ENCODE measurements around the gene CFAP299. TPM values are rescaled to one million over a fixed set of nuclear protein-coding genes. Genes with fewer than 3 reads are reported as not detected.
"Not testable (repeated sequence)": the region's sequence is repeated elsewhere in the genome, so short reads cannot be mapped to it uniquely, and the experiment has no call there.

CFAP299 gene
- total and polyA plus RNA-seq, 2 of the 13 experiments (the other 11 are each of a cell fraction or from before 2014, with no cell fraction given) = not detected

GRCh38 chr4:80438016-80438415 is 102.5 kb downstream of the CFAP299 start:
- in situ Hi-C loops (cut with HindIII; ENCODE audit: extremely low pct_ligation_motif_present, low pct_unique_long_range_greater_than_20kb) (no loop called here), intact Hi-C loops (cut with micrococcal nuclease; ENCODE audit: unreplicated experiment) (no loop called here)
- H3K79me2 ChIP-seq (ENCODE audit: insufficient read depth, low read length) = no peaks in the 10 kb centered on the region
- H3K4me3 ChIP-seq (replicated peaks in 1 of 3; ENCODE audit: insufficient read depth in 1 of 3, low read depth in 2 of 3, low read length in 3 of 3) = no peak overlapping the region
- no peaks in the 10 kb centered on the region for H3K36me3 ChIP-seq (replicated peaks in 1 of 2; ENCODE audit: control insufficient read depth in 1 of 2, insufficient read depth in 2 of 2, low read length in 2 of 2)
- no peak for DNase-seq (ENCODE audit: low spot score)
- TF ChIP-seq NCOA5 (CRISPR knock-in tag; IDR thresholded peaks at IDR 0.05) (no peak), HOXA5 (CRISPR knock-in tag; IDR thresholded peaks at IDR 0.05) (no peak), KMT2B (CRISPR knock-in tag; IDR thresholded peaks at IDR 0.05) (no peak), ZNF414 (CRISPR knock-in tag; IDR thresholded peaks at IDR 0.05) (no peak), ZNF740 (CRISPR knock-in tag; IDR thresholded peaks at IDR 0.05) (no peak), KDM6A (CRISPR knock-in tag; IDR thresholded peaks at IDR 0.05; ENCODE audit: low read depth) (no peak), ZBTB42 (CRISPR knock-in tag; IDR thresholded peaks at IDR 0.05) (no peak), E2F1 (CRISPR knock-in tag; IDR thresholded peaks at IDR 0.05) (no peak), KLF15 (CRISPR knock-in tag; IDR thresholded peaks at IDR 0.05; ENCODE audit: borderline replicate concordance) (no peak)
- H3K4me1 ChIP-seq (ENCODE audit: insufficient read depth, low read length) = no peaks in the 10 kb centered on the region
- no peak overlapping the region for H3K9ac ChIP-seq (ENCODE audit: insufficient read depth, low read depth, low read length)
- FAIRE-seq = no peak
- no peaks in the 10 kb centered on the region for H3K27me3 ChIP-seq (ENCODE audit: control insufficient read depth in 1 of 2, insufficient read depth in 2 of 2, low read length in 2 of 2)
- H4K20me1 ChIP-seq (ENCODE audit: insufficient read depth, low read length) = no peaks in the 10 kb centered on the region
- H2AFZ ChIP-seq (ENCODE audit: low read length) = no peak overlapping the region
- no peak overlapping the region for H3K27ac ChIP-seq (ENCODE audit: extremely low read length, insufficient read depth, low read length)
- no peak overlapping the region for H3K4me2 ChIP-seq (ENCODE audit: low read depth, low read length)
- BruUV-seq (replicated peaks) = no TSS peak
- POLR2A ChIA-PET = no interaction called here
- 0% methylated on average over 1 of the region's 1 CpG for WGBS (ENCODE audit: low lambda C conversion rate)
- CTCF ChIA-PET (ENCODE audit: low intra/inter-chr PET ratio, low total read pairs) = no interaction called here
- H3K9me3 ChIP-seq (ENCODE audit: low read length) = no peaks in the 10 kb centered on the region
- no peak for ATAC-seq

DNA sequence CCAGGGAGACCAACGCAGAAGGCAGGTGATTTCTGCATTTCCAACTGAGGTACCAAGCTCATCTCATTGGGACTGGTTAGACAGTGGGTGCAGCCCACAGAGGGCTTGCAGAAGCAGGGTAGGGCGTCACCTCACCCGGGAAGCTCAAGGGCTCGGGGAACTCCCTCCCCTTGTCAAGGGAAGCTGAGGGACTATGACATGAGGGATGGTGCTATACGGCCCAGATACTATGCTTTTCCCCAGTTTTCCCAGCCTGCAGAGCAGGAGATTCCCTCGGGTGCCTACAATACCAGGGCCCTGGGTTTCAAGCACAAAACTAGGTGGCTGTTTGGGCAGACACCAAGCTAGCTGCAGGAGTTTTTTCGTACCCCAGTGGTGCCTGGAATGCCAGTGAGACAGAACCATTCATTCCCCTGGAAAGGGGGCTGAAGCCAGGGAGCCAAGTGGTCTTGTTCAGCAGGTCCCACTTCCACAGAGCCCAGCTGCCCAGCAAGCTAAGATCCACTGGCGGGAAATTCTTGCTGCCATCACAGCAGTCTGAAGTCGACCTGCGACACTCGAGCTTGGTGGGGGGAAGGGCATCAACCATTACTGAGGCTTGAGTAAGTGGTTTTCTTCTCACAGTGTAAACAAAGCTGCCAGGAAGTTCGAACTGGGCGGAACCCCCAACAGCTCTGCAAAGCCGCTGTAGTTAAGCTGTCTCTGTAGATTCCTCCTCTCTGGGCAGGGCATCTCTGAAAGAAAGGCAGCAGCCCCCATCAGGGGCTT is 103.9 kb downstream of the CFAP299 start:
- BruUV-seq (replicated peaks); POLR2A ChIA-PET; ATAC-seq; intact Hi-C loops (cut with micrococcal nuclease; ENCODE audit: unreplicated experiment); CTCF ChIA-PET (ENCODE audit: low intra/inter-chr PET ratio, low total read pairs); H3K9me3 ChIP-seq (ENCODE audit: low read length); H4K20me1 ChIP-seq (ENCODE audit: insufficient read depth, low read length); H3K4me3 ChIP-seq (replicated peaks in 1 of 3; ENCODE audit: insufficient read depth in 1 of 3, low read depth in 2 of 3, low read length in 3 of 3); H3K4me1 ChIP-seq (ENCODE audit: insufficient read depth, low read length); H2AFZ ChIP-seq (ENCODE audit: low read length); in situ Hi-C loops (cut with HindIII; ENCODE audit: extremely low pct_ligation_motif_present, low pct_unique_long_range_greater_than_20kb); H3K36me3 ChIP-seq (replicated peaks in 1 of 2; ENCODE audit: control insufficient read depth in 1 of 2, insufficient read depth in 2 of 2, low read length in 2 of 2); H3K79me2 ChIP-seq (ENCODE audit: insufficient read depth, low read length); FAIRE-seq; H3K27ac ChIP-seq (ENCODE audit: extremely low read length, insufficient read depth, low read length); H3K27me3 ChIP-seq (ENCODE audit: control insufficient read depth in 1 of 2, insufficient read depth in 2 of 2, low read length in 2 of 2); H3K9ac ChIP-seq (ENCODE audit: insufficient read depth, low read depth, low read length); DNase-seq (ENCODE audit: low spot score); H3K4me2 ChIP-seq (ENCODE audit: low read depth, low read length): not testable (repeated sequence)
- WGBS (ENCODE audit: low lambda C conversion rate) = 6% methylated on average over 7 of the region's 14 CpGs

All from HepG2 (cell line).